ENCODE data around the gene GNA14. TPM values are rescaled to one million over a fixed set of nuclear protein-coding genes. Genes with fewer than 3 reads are reported as not detected.
A peak's percentile ranks its signal among the peaks of the same experiment; 100 is the strongest.

The GNA14 gene
- total RNA-seq, 2 donors from 2014 or later, result 0.62 to 8.0 TPM

GRCh38 chr9:77435688-77436087 is 212.4 kb downstream of the GNA14 start:
- no peak overlapping the region for H3K4me3 Mint-ChIP-seq
- H3K9me3 Mint-ChIP-seq, result no peaks in the 10 kb centered on the region
- H3K27ac Mint-ChIP-seq, result no peak overlapping the region
- no peaks in the 10 kb centered on the region for H3K27me3 ChIP-seq (ENCODE audit: control insufficient read depth, insufficient read depth, low read length, poor library complexity, severe bottlenecking)
- DNase-seq, result no peak
- no peaks in the 10 kb centered on the region for H3K9me3 ChIP-seq (ENCODE audit: control insufficient read depth, low read length)
- 86 to 93% methylated on average over 2 to 3 of the region's 3 CpGs for WGBS, 2 experiments (ENCODE audit: insufficient coverage in 1 of 2, insufficient read length in 1 of 2)
- H3K27me3 Mint-ChIP-seq (ENCODE audit: insufficient read depth), result peaks cover 4% of the 10 kb centered on the region
- no peak overlapping the region for H3K27ac ChIP-seq (ENCODE audit: low read depth, low read length)
- no peak overlapping the region for H3K4me3 ChIP-seq (ENCODE audit: low read length)
- peaks cover 5% of the 10 kb centered on the region for H3K4me1 Mint-ChIP-seq
- H3K9ac ChIP-seq (ENCODE audit: extremely low read depth, low read length, poor library complexity, severe bottlenecking), result no peak overlapping the region
- no peak for TF ChIP-seq CTCF (conservative IDR thresholded peaks at IDR 0.05)
- H3K36me3 ChIP-seq (ENCODE audit: control insufficient read depth, insufficient read depth, low read length), result no peaks in the 10 kb centered on the region
- no peaks in the 10 kb centered on the region for H3K36me3 Mint-ChIP-seq (ENCODE audit: low read depth)
- no peaks in the 10 kb centered on the region for H3K4me1 ChIP-seq (ENCODE audit: control insufficient read depth, insufficient read depth, low read length)

GRCh38 chr9:77435277-77435676 is 212.8 kb downstream of the GNA14 start:
- Histone ChIP-seq H3K9ac (ENCODE audit: extremely low read depth, low read length, poor library complexity, severe bottlenecking) (no peak overlapping the region), H3K4me1 (ENCODE audit: control insufficient read depth, insufficient read depth, low read length) (no peaks in the 10 kb centered on the region), H3K36me3 (ENCODE audit: control insufficient read depth, insufficient read depth, low read length) (no peaks in the 10 kb centered on the region), H3K27me3 (ENCODE audit: control insufficient read depth, insufficient read depth, low read length, poor library complexity, severe bottlenecking) (no peaks in the 10 kb centered on the region), H3K4me3 (ENCODE audit: low read length) (no peak overlapping the region), H3K9me3 (ENCODE audit: control insufficient read depth, low read length) (no peaks in the 10 kb centered on the region), H3K27ac (ENCODE audit: low read depth, low read length) (no peak overlapping the region)
- WGBS, 2 experiments (ENCODE audit: insufficient coverage in 1 of 2, insufficient read length in 1 of 2), result 90 to 100% methylated on average over 1 to 3 of the region's 4 CpGs
- no peak for DNase-seq
- Mint-ChIP-seq H3K27me3 (ENCODE audit: insufficient read depth) (peaks cover 4% of the 10 kb centered on the region), H3K4me1 (peaks cover 3% of the 10 kb centered on the region), H3K9me3 (no peaks in the 10 kb centered on the region), H3K36me3 (ENCODE audit: low read depth) (no peaks in the 10 kb centered on the region), H3K27ac (no peak overlapping the region), H3K4me3 (no peak overlapping the region)
- TF ChIP-seq CTCF (conservative IDR thresholded peaks at IDR 0.05), result no peak

GRCh38 chr9:77433675-77434445 is 214.3 kb downstream of the GNA14 start:
- Histone ChIP-seq H3K9me3 (ENCODE audit: control insufficient read depth, low read length) (no peaks in the 10 kb centered on the region), H3K9ac (ENCODE audit: extremely low read depth, low read length, poor library complexity, severe bottlenecking) (no peak overlapping the region), H3K4me1 (ENCODE audit: control insufficient read depth, insufficient read depth, low read length) (no peaks in the 10 kb centered on the region), H3K36me3 (ENCODE audit: control insufficient read depth, insufficient read depth, low read length) (no peaks in the 10 kb centered on the region), H3K4me3 (ENCODE audit: low read length) (no peak overlapping the region), H3K27me3 (ENCODE audit: control insufficient read depth, insufficient read depth, low read length, poor library complexity, severe bottlenecking) (no peaks in the 10 kb centered on the region), H3K27ac (ENCODE audit: low read depth, low read length) (no peak overlapping the region)
- H3K36me3 Mint-ChIP-seq (ENCODE audit: low read depth), result no peaks in the 10 kb centered on the region
- H3K27me3 Mint-ChIP-seq (ENCODE audit: insufficient read depth), result peaks cover 4% of the 10 kb centered on the region
- no peaks in the 10 kb centered on the region for H3K4me1 Mint-ChIP-seq
- WGBS, 2 experiments (ENCODE audit: insufficient coverage in 1 of 2, insufficient read length in 1 of 2), result 70 to 73% methylated on average over 18 to 21 of the region's 21 CpGs
- no peaks in the 10 kb centered on the region for H3K9me3 Mint-ChIP-seq
- H3K27ac Mint-ChIP-seq, result no peak overlapping the region
- peak; percentile 86 for DNase-seq
- peak; percentile 99 for TF ChIP-seq CTCF (conservative IDR thresholded peaks at IDR 0.05)
- H3K4me3 Mint-ChIP-seq, result no peak overlapping the region
